HG02678 (cell line): ENCODE results near the gene ABCA5.

Source experiments
- ATAC-seq: cut with Tn5 transposase; IDR thresholded peaks from one replicate; pipeline ENCODE4 v1.9.1; 2021; ENCODE audit warnings: mild to moderate bottlenecking, moderate library complexity; ENCODE audit not compliant: unreplicated experiment

Gene ABCA5

GRCh38 chr17:69269131-69269998 is 57.6 kb downstream of the ABCA5 start:
- ATAC-seq: no peak

GRCh38 chr17:69268543-69269014 is 58.4 kb downstream of the ABCA5 start:
- no peak for ATAC-seq

GRCh38 chr17:69267219-69267618 is 59.7 kb downstream of the ABCA5 start:
- no peak for ATAC-seq

GRCh38 chr17:69265873-69266272 is 61.1 kb downstream of the ABCA5 start:
- ATAC-seq: no peak

- ATAC-seq: no peak
These were observed 72.7 kb downstream of the ABCA5 start for GRCh38 chr17:69254187-69254586.

- ATAC-seq: no peak
These were observed 76.3 kb downstream of the ABCA5 start for GRCh38 chr17:69250641-69251040.

- ATAC-seq: no peak
These were observed 80.1 kb downstream of the ABCA5 start for GRCh38 chr17:69246726-69247375.

GRCh38 chr17:69246202-69246601 is 80.7 kb downstream of the ABCA5 start:
- no peak for ATAC-seq

- ATAC-seq: no peak
These were observed 81.3 kb downstream of the ABCA5 start for GRCh38 chr17:69245617-69246016.

- no peak for ATAC-seq
These were observed 87.0 kb downstream of the ABCA5 start for GRCh38 chr17:69239611-69240600.

- ATAC-seq: no peak
These were observed 90.0 kb downstream of the ABCA5 start for GRCh38 chr17:69236946-69237345.

- no peak for ATAC-seq
These were observed 90.5 kb downstream of the ABCA5 start for GRCh38 chr17:69236464-69236863.

- peak; percentile 90 for ATAC-seq
These were observed 91.4 kb downstream of the ABCA5 start for GRCh38 chr17:69235338-69236058.

- ATAC-seq: no peak
These were observed 94.3 kb downstream of the ABCA5 start for GRCh38 chr17:69232650-69233049.

- ATAC-seq: no peak
These were observed 95.4 kb downstream of the ABCA5 start for GRCh38 chr17:69231521-69231920.

GRCh38 chr17:69230939-69231338 is 96.0 kb downstream of the ABCA5 start:
- no peak for ATAC-seq

GRCh38 chr17:69228576-69228975 is 98.4 kb downstream of the ABCA5 start, which contains the start of gene ABCA10:
Gene ABCA10 (minus strand): TSS chr17:69228824. CDS start chr17:69225358, 3,466 bp downstream.
- no peak for ATAC-seq

- ATAC-seq: no peak
These were observed 98.9 kb downstream of the ABCA5 start for GRCh38 chr17:69228018-69228417.

- ATAC-seq: no peak
These were observed 99.4 kb downstream of the ABCA5 start for GRCh38 chr17:69227541-69227940.

- ATAC-seq: peak; percentile 98
These were observed 103.1 kb downstream of the ABCA5 start for GRCh38 chr17:69223809-69224208.
